Activated CD4-positive, alpha-beta T cell treated with anti-CD3 and anti-CD28 coated beads, Interleukin-2, amount 10 ng/mL, durations not matched to agents 7 days and 5 days (primary cell): ENCODE data around the gene GLI1. TPM values are rescaled to one million over a fixed set of nuclear protein-coding genes. Genes with fewer than 3 reads are reported as not detected.
A peak's percentile ranks its signal among the peaks of the same experiment; 100 is the strongest.
"Not testable (repeated sequence)": the region's sequence is repeated elsewhere in the genome, so short reads cannot be mapped to it uniquely, and the experiment has no call there.

Experiments
- CTCF ChIA-PET: fragments of 350-600 bp; sonication (Branson Sonifier 250); formaldehyde crosslinking; loops from one replicate; lab custom pipeline; 2021; ENCODE audit warnings: antibody characterized with exemption; lab: Charles Lee
- POLR2A ChIA-PET: fragments of 350-600 bp; sonication (Branson Sonifier 250); formaldehyde crosslinking; loops from one replicate; lab custom pipeline; 2021; ENCODE audit warnings: antibody characterized with exemption; lab: Charles Lee
- DNase-seq: peaks from one replicate; pipeline ENCODE4 v3.0.0-alpha.2; 2020
- H3K27ac Mint-ChIP-seq: one replicate; pipeline ENCODE4 v1.8.0; 2021; ENCODE audit warnings: mild to moderate bottlenecking, moderate library complexity, mixed read lengths
- H3K27me3 Mint-ChIP-seq: one replicate; pipeline ENCODE4 v1.8.0; 2021; ENCODE audit warnings: mixed read lengths
- H3K36me3 Mint-ChIP-seq: one replicate; pipeline ENCODE4 v1.8.0; 2021; ENCODE audit warnings: low read depth, mixed read lengths
- H3K4me1 Mint-ChIP-seq: one replicate; pipeline ENCODE4 v1.8.0; 2021; ENCODE audit warnings: mixed read lengths
- H3K4me3 Mint-ChIP-seq: one replicate; pipeline ENCODE4 v1.8.0; 2021; ENCODE audit warnings: mild to moderate bottlenecking, moderate library complexity, mixed read lengths
- H3K9me3 Mint-ChIP-seq: one replicate; pipeline ENCODE4 v1.8.0; 2021; ENCODE audit warnings: mixed read lengths
- total RNA-seq, 2 experiments: library from RNA; stranded (reverse); gene quantifications; one replicate each; pipeline ENCODE4 v1.2.3, GENCODE V29; 2021

Gene GLI1
- total RNA-seq = under 1 TPM; 0.52 to 0.94 TPM

- DNase-seq = no peak
- ChIA-PET POLR2A (no interaction called here), CTCF (interaction anchor here (0.5 to 2.9 kb wide), 35 partner anchors 10 to 246 kb away, joined by 3 to 28 read pairs (median 4); partner anchors contain the start of genes ARHGAP9 and INHBC)
- peaks cover 61% of the 10 kb centered on the region for H3K4me1 Mint-ChIP-seq
- H3K27me3 Mint-ChIP-seq = peaks cover 19% of the 10 kb centered on the region
- H3K9me3 Mint-ChIP-seq = no peaks in the 10 kb centered on the region
- peak within 1 kb of the TSS; percentile 89 for H3K4me3 Mint-ChIP-seq
- no peaks in the 10 kb centered on the region for H3K36me3 Mint-ChIP-seq
- H3K27ac Mint-ChIP-seq = peak within 1 kb of the TSS; percentile 95
Observed at GRCh38 chr12:57459750-57460467, at the start of gene GLI1. GLI1 (plus strand) TSS chr12:57459785; CDS start chr12:57463692, 3,907 bp downstream.

DNA sequence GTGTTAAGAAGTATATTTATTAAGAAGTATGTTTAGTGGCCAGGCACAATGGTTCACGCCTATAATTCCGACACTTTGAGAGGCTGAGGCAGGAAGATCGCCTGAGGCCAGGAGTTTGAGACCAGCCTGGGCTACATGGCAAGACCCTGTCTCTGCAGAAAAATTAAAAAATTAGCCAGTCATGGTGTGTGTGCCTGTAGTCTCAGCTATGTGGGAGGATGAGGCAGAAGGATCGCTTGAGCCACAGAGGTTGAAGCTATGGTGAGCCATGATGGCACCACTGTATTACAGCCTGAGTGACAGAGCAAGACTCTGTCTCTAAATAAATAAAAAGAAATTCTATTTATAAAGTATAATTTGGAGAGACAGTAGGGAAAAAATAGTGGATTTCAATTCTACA, 49.1 kb upstream of the GLI1 start:
- Mint-ChIP-seq H3K9me3 (no peaks in the 10 kb centered on the region), H3K27ac (no peak overlapping the region), H3K36me3 (peaks cover 6% of the 10 kb centered on the region), H3K4me3 (no peak overlapping the region), H3K4me1 (peaks cover 2% of the 10 kb centered on the region), H3K27me3 (no peaks in the 10 kb centered on the region)
- POLR2A ChIA-PET = interaction anchor here (0.6 kb wide), 1 partner anchor 183 kb away, joined by 7 read pairs; no protein-coding TSS in a partner anchor
- no peak for DNase-seq
- CTCF ChIA-PET = interaction anchor here (0.6 to 1.6 kb wide), 6 partner anchors 8 to 134 kb away, joined by 3 to 7 read pairs (median 3); no protein-coding TSS in a partner anchor

GRCh38 chr12:57414160-57414559, 45.4 kb upstream of the GLI1 start:
- not testable (repeated sequence) for DNase-seq, H3K27me3 Mint-ChIP-seq, H3K27ac Mint-ChIP-seq, H3K9me3 Mint-ChIP-seq, H3K4me3 Mint-ChIP-seq, H3K36me3 Mint-ChIP-seq, H3K4me1 Mint-ChIP-seq
- ChIA-PET POLR2A (interaction anchor here (0.6 kb wide), 1 partner anchor 871 kb away, joined by 6 read pairs; no protein-coding TSS in a partner anchor), CTCF (interaction anchor here (0.6 to 1.2 kb wide), 2 partner anchors 34 to 320 kb away, joined by 3 read pairs; no protein-coding TSS in a partner anchor)

DNA sequence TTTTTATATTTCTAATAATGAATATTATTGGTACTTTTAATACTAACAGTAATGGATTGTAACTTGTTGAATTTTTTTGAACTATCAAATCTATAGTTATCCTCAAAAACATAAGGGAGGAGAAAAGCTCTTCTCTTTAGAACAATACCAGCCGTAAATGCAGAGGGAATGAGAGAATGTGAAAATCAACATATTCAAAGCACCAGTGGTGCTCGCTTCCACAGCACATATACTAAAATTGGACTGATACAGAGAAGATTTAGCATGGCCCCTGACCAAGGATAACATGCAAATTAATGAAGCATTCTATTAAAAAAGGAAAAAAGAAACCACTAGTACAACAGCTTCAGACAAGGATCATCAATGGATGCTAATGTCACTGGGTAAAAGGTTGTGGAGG, 44.5 kb upstream of the GLI1 start:
- Mint-ChIP-seq H3K9me3 (no peaks in the 10 kb centered on the region), H3K27ac (no peak overlapping the region), H3K27me3 (no peaks in the 10 kb centered on the region), H3K36me3 (peaks cover 5% of the 10 kb centered on the region), H3K4me3 (no peak overlapping the region), H3K4me1 (peaks cover 1% of the 10 kb centered on the region)
- CTCF ChIA-PET = interaction anchor here (1.2 kb wide), 1 partner anchor 33 kb away, joined by 3 read pairs; no protein-coding TSS in a partner anchor
- POLR2A ChIA-PET = no interaction called here
- no peak for DNase-seq

DNA sequence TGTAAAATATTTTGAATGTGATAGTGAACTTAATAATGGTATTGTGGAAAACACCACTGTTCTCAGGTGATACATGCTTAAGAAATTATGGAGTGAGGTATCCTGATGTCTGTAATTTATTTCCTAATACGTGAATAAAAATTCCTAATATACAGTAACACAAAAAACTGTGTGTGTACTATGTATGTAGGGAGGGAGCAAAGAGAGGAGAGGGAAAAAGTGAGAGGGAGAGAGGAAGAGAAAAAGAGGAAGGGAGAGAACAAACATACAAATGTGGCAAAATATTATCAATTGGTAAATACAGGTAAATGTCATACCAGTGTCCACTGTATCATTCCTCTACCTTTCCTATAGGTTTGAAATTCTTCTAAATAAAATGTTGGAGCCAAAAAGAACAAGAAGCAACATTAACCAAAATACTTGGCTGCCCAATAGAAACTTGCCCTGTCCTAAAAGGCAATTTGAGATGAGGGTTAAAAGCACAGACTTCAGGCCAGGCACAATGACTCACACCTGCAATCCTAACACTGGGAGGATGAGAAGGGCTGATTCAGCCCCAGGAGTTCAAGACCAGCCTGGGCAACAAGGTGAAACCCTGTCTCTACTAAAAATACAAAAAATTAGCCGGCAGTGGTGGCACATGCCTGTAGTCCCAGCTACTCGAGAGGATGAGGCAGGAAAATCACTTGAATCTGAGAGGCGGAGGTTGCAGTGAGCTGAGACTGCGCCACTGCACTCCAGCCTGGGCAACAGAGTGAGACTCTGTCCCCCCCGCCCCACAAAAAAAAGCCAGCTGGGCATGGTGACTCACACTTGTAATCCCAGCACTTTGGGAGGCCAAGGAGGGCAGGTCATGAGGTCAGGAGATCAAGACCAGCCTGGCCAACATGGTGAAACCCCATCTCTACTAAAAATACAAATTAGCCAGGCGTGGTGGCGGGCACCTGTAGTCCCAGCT, 43.3 kb upstream of the GLI1 start:
- Mint-ChIP-seq H3K36me3 (peaks cover 13% of the 10 kb centered on the region), H3K4me3 (no peak overlapping the region), H3K27ac (no peak overlapping the region), H3K9me3 (no peaks in the 10 kb centered on the region), H3K27me3 (no peaks in the 10 kb centered on the region), H3K4me1 (peaks cover 4% of the 10 kb centered on the region)
- ChIA-PET POLR2A (no interaction called here), CTCF (interaction anchor here (0.7 to 1.4 kb wide), 2 partner anchors 36 to 43 kb away, joined by 3 to 4 read pairs; partner anchors contain the start of gene GLI1)
- DNase-seq = no peak

DNA sequence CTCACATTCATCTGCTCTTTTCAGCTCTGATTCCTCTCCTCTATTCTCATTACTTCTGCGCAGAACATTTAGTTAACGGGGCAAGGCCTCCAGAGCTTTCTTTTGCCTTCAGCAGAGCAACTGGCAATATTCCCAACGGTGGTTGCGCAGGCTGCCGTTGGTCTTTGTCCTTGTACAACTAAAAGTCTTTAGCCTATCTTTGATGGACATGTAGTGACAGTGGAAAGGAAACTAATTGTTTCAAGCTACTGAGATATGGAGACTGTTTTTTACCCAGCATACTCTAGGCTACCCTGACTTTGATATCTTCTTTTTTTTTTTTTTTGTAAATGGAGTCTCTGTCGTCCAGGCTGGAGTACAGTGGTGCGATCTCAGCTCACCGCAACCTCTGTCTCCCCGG, 41.3 kb upstream of the GLI1 start:
- CTCF ChIA-PET = interaction anchor here (0.6 to 1.5 kb wide), 9 partner anchors 9 to 85 kb away, joined by 3 to 6 read pairs (median 4); partner anchors contain the start of genes GLI1 and INHBC
- Mint-ChIP-seq H3K4me1 (peaks cover 7% of the 10 kb centered on the region), H3K27me3 (no peaks in the 10 kb centered on the region), H3K9me3 (no peaks in the 10 kb centered on the region), H3K4me3 (no peak overlapping the region), H3K27ac (no peak overlapping the region), H3K36me3 (peaks cover 19% of the 10 kb centered on the region)
- DNase-seq = no peak
- POLR2A ChIA-PET = no interaction called here

DNA sequence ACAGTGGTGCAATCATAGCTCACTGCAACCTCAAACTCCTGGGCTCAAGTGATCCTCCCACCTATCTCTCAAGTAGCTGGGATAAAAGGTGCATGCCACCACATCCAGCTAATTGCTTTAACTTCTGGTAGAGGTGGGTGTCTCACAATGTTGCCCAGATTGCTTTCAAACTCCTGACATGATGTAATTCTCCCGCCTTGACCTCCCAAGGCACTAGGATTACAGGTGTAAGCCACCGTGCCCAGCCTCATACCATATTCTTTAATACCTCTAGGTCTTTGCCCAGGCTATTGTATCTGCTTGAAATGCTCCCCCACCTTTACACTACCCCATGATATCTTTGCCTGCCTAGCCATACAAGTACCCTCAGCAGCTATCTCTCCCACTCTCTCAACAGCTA, 40.1 kb upstream of the GLI1 start:
- Mint-ChIP-seq H3K27me3 (no peaks in the 10 kb centered on the region), H3K27ac (no peak overlapping the region), H3K4me3 (no peak overlapping the region), H3K9me3 (no peaks in the 10 kb centered on the region), H3K4me1 (peaks cover 8% of the 10 kb centered on the region), H3K36me3 (peaks cover 22% of the 10 kb centered on the region)
- ChIA-PET CTCF (interaction anchor here (0.6 to 1.5 kb wide), 3 partner anchors 11 to 402 kb away, joined by 3 to 4 read pairs (median 4); partner anchors contain the start of gene INHBC), POLR2A (no interaction called here)
- DNase-seq = no peak

DNA sequence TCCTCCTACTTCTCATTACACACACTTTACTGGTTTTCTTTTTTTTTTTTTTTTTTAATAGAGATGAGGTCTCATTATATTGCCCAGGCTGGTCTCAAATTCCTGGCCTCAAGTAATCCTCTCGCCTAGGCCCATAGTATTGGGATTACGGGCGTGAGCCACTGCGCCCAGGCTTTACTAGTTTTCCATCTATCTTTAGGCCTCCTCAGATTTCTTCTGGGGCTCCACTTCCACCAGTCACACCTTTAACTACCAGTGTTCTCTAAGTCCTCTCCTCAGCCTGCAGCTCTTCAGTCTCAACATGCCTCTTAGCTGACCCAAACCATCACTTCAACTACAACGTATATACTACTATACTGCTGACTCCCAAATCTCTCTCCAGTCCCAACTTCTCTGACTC, 39.1 kb upstream of the GLI1 start:
- Mint-ChIP-seq H3K27ac (no peak overlapping the region), H3K4me1 (peaks cover 8% of the 10 kb centered on the region), H3K4me3 (no peak overlapping the region), H3K36me3 (peaks cover 25% of the 10 kb centered on the region), H3K9me3 (no peaks in the 10 kb centered on the region), H3K27me3 (no peaks in the 10 kb centered on the region)
- DNase-seq = no peak
- CTCF ChIA-PET = interaction anchor here (0.9 kb wide), 1 partner anchor 14 kb away, joined by 3 read pairs; the partner anchor contains the start of gene INHBC
- POLR2A ChIA-PET = no interaction called here

DNA sequence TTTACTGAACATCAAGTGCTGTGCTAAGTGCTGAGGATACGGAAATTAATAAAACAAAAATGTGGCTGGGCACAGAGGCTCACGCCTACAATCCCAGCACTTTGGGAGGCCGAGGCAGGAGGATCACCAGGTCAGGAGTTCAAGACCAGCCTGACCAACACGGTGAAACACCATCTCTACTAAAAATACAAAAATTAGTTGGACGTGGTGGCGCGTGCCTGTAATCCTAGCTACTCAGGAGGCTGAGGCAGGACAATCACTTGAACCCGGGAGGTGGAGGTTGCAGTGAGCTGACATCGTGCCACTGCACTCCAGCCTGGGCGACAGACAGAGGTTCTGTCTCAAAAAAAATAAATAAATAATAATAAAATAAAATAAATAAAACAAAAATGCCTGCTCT, 32.6 kb upstream of the GLI1 start:
- POLR2A ChIA-PET, H3K4me3 Mint-ChIP-seq, H3K27ac Mint-ChIP-seq, H3K9me3 Mint-ChIP-seq, H3K27me3 Mint-ChIP-seq, DNase-seq: not testable (repeated sequence)
- CTCF ChIA-PET = interaction anchor here (1.4 kb wide), 1 partner anchor 125 kb away, joined by 3 read pairs; no protein-coding TSS in a partner anchor
- Mint-ChIP-seq H3K36me3 (peaks cover 31% of the 10 kb centered on the region), H3K4me1 (peaks cover 37% of the 10 kb centered on the region)

- Mint-ChIP-seq H3K9me3 (no peaks in the 10 kb centered on the region), H3K4me3 (peak overlapping the region; percentile 100), H3K4me1 (peaks cover 38% of the 10 kb centered on the region), H3K27me3 (no peaks in the 10 kb centered on the region), H3K27ac (peak overlapping the region; percentile 75), H3K36me3 (peaks cover 22% of the 10 kb centered on the region)
- CTCF ChIA-PET = interaction anchor here (0.6 to 1.6 kb wide), 4 partner anchors 24 to 189 kb away, joined by 3 to 4 read pairs (median 4); no protein-coding TSS in a partner anchor
- POLR2A ChIA-PET = no interaction called here
- no peak for DNase-seq
Observed at GRCh38 chr12:57428965-57429364, 30.6 kb upstream of the GLI1 start.

DNA sequence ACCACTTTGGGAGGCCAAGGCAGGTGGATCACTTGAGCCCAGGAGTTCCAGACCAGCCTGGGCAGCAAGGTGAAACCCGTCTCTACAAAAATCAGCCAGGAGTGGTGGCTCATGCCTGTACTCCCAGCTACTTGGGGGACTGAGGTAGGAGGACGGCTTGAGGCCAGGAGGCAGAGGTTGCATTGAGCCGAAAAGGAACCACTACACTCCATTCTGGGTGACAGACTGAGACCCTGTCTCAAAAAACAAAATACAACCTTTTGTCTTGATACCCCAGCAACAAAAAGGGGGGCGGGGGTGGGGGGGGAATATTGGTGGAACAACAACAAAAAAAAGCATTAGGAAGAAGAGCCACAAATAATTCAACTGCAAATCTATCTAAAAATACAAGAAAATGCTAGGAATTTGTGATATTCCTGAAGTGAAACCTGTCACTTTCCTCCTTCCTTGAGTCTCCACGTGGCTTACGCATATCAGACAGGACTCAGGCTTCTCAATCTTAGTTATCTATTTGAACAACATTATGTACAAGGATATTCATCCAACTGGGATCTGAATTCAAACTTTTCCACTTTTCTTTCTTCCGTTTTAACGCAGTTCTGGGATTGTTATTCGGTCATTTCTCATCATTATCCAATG, 30.0 kb upstream of the GLI1 start:
- H3K9me3 Mint-ChIP-seq = no peaks in the 10 kb centered on the region
- ChIA-PET CTCF (interaction anchor here (0.7 to 1.6 kb wide), 6 partner anchors 11 to 189 kb away, joined by 3 to 5 read pairs (median 4); partner anchors contain the start of gene GLI1), POLR2A (no interaction called here)
- peak overlapping the region; percentile 100 for H3K27ac Mint-ChIP-seq
- H3K4me1 Mint-ChIP-seq = peaks cover 36% of the 10 kb centered on the region
- no peak for DNase-seq
- H3K4me3 Mint-ChIP-seq = peak overlapping the region; percentile 100
- H3K36me3 Mint-ChIP-seq = peaks cover 18% of the 10 kb centered on the region
- no peaks in the 10 kb centered on the region for H3K27me3 Mint-ChIP-seq
